IMR-90 (cell line): ENCODE measurements around the gene GFI1. TPM values are rescaled to one million over a fixed set of nuclear protein-coding genes. Genes with fewer than 3 reads are reported as not detected.

Source experiments
- ATAC-seq: fragments of 200-7000 bp; cut with Tn5 transposase; 2 replicates; pipeline ENCODE4 v1.9.1; 2020; ENCODE audit warnings: low read depth, mild to moderate bottlenecking, moderate library complexity
- BruUV-seq: library from RNA; stranded (reverse); fragments of 400-500 nt; replicated peaks from 2 replicates; lab custom pipeline; 2021; lab: Mats Ljungman, UMichigan
- CTCF ChIA-PET: fragments of 300-600 bp; formaldehyde crosslinking; extraction: SDS; loops from one replicate; lab custom pipeline; 2021; ENCODE audit warnings: antibody characterized with exemption; lab: Yijun Ruan, JAX
- POLR2A ChIA-PET: fragments of 300-600 bp; sonication (Branson Sonifier 250); formaldehyde crosslinking; loops from one replicate; lab custom pipeline; 2022; ENCODE audit warnings: antibody characterized with exemption; ENCODE audit not compliant: unreplicated experiment; lab: Charles Lee
- DNase-seq: peaks from one replicate; pipeline ENCODE4 v3.0.0; 2013
- H2AFZ ChIP-seq: replicated peaks from 2 replicates; pipeline ENCODE3; 2013; ENCODE audit warnings: low read length, mild to moderate bottlenecking; ENCODE audit not compliant: poor library complexity
- H2AK5ac ChIP-seq: 2 replicates; pipeline ENCODE4 v1.6.1; 2013; ENCODE audit warnings: low read depth, low read length, inconsistent platforms
- H2AK9ac ChIP-seq: replicated peaks from 2 replicates; pipeline ENCODE3; 2013; ENCODE audit warnings: mild to moderate bottlenecking, low read depth, low read length, moderate library complexity; ENCODE audit not compliant: poor library complexity
- H2BK120ac ChIP-seq: 2 replicates; pipeline ENCODE4 v1.6.1; 2013; ENCODE audit warnings: low read depth, low read length, inconsistent platforms
- H2BK15ac ChIP-seq: 3 replicates; pipeline ENCODE4 v1.6.1; 2013; ENCODE audit warnings: low read depth, low read length, inconsistent platforms
- H2BK20ac ChIP-seq: 2 replicates; pipeline ENCODE4 v1.6.1; 2013; ENCODE audit warnings: low read depth, mild to moderate bottlenecking, inconsistent platforms, low read length, moderate library complexity
- H2BK5ac ChIP-seq: 2 replicates; pipeline ENCODE4 v1.6.1; 2013; ENCODE audit warnings: mild to moderate bottlenecking, low read depth, low read length, inconsistent platforms; ENCODE audit not compliant: poor library complexity, severe bottlenecking
- H3K14ac ChIP-seq: replicated peaks from 2 replicates; pipeline ENCODE4 v1.6.1; 2013; ENCODE audit warnings: low read depth, low read length, inconsistent platforms
- H3K18ac ChIP-seq: 2 replicates; pipeline ENCODE4 v1.6.1; 2013; ENCODE audit warnings: low read depth, low read length, control low read depth
- H3K23ac ChIP-seq: 2 replicates; pipeline ENCODE4 v1.6.1; 2013; ENCODE audit warnings: low read depth, low read length, inconsistent platforms
- H3K27ac ChIP-seq: 2 replicates; pipeline ENCODE4 v1.5.1; 2013; ENCODE audit warnings: mild to moderate bottlenecking, control low read depth, low read length; ENCODE audit not compliant: insufficient read depth
- H3K27me3 ChIP-seq: 2 replicates; pipeline ENCODE4 v1.6.1; 2013; ENCODE audit warnings: low read length; ENCODE audit not compliant: control insufficient read depth, insufficient read depth
- H3K36me3 ChIP-seq: 2 replicates; pipeline ENCODE4 v1.6.1; 2013; ENCODE audit warnings: low read length, mixed read lengths; ENCODE audit not compliant: control insufficient read depth, insufficient read depth
- H3K4ac ChIP-seq: 2 replicates; pipeline ENCODE4 v1.6.1; 2013; ENCODE audit warnings: low read depth, low read length, inconsistent platforms
- H3K4me1 ChIP-seq: 2 replicates; pipeline ENCODE4 v1.6.1; 2013; ENCODE audit warnings: low read length, mixed read lengths; ENCODE audit not compliant: control insufficient read depth, insufficient read depth
- H3K4me2 ChIP-seq: 2 replicates; pipeline ENCODE4 v1.6.1; 2013; ENCODE audit warnings: low read depth, mild to moderate bottlenecking, control low read depth, low read length, moderate library complexity
- H3K4me3 ChIP-seq: 2 replicates; pipeline ENCODE4 v1.5.1; 2013; ENCODE audit warnings: low read depth, mild to moderate bottlenecking, control low read depth, low read length, moderate library complexity; ENCODE audit not compliant: insufficient read depth
- H3K56ac ChIP-seq: 2 replicates; pipeline ENCODE4 v1.6.1; 2013; ENCODE audit warnings: low read length, inconsistent platforms; ENCODE audit not compliant: insufficient read depth; ENCODE audit errors: extremely low read depth
- H3K79me1 ChIP-seq, 2 experiments: 2 replicates each; pipeline ENCODE4 v1.6.1; 2013; ENCODE audit warnings: low read length in 2 of 2, inconsistent platforms in 1 of 2, low read depth in 1 of 2
- H3K9ac ChIP-seq: 2 replicates; pipeline ENCODE4 v1.6.1; 2013; ENCODE audit warnings: low read depth, low read length, control low read depth
- H3K9me1 ChIP-seq: 2 replicates; pipeline ENCODE4 v1.6.1; 2013; ENCODE audit warnings: low read length, inconsistent platforms; ENCODE audit not compliant: insufficient read depth
- H3K9me3 ChIP-seq: 2 replicates; pipeline ENCODE4 v1.6.1; 2013; ENCODE audit warnings: low read length; ENCODE audit not compliant: control insufficient read depth, insufficient read depth
- H4K20me1 ChIP-seq: 2 replicates; pipeline ENCODE4 v1.6.1; 2013; ENCODE audit warnings: low read length, inconsistent platforms; ENCODE audit not compliant: insufficient read depth
- H4K5ac ChIP-seq: 2 replicates; pipeline ENCODE4 v1.6.1; 2013; ENCODE audit warnings: mild to moderate bottlenecking, low read depth, low read length, control low read depth
- H4K8ac ChIP-seq, 2 experiments: 2 replicates each; pipeline ENCODE4 v1.6.1; 2013; ENCODE audit warnings: low read depth in 2 of 2, low read length in 2 of 2, control low read depth in 1 of 2, inconsistent platforms in 1 of 2
- H4K91ac ChIP-seq: 2 replicates; pipeline ENCODE4 v1.6.1; 2013; ENCODE audit warnings: low read depth, low read length, inconsistent platforms; ENCODE audit not compliant: insufficient read depth
- BHLHE40 ChIP-seq: fragments of 150-350 bp; IDR thresholded peaks from 2 replicates; pipeline ENCODE4 v1.6.1; 2016; ENCODE audit warnings: mild to moderate bottlenecking, low read depth, low read length
- CEBPB ChIP-seq: IDR thresholded peaks from 2 replicates; pipeline ENCODE4 v1.6.1; 2012; ENCODE audit warnings: low read depth, low read length, improper control_type of control experiment
- CHD1 ChIP-seq: IDR thresholded peaks from 2 replicates; pipeline ENCODE4 v1.6.1; 2012; ENCODE audit warnings: low read depth, low read length, improper control_type of control experiment
- CTCF ChIP-seq: conservative IDR thresholded peaks from 2 replicates; pipeline ENCODE4 v1.5.1; 2012; ENCODE audit warnings: mild to moderate bottlenecking, low read depth, low read length, improper control_type of control experiment
- ELK1 ChIP-seq: fragments of 150-350 bp; IDR thresholded peaks from 2 replicates; pipeline ENCODE4 v1.6.1; 2016; ENCODE audit warnings: low read depth, mild to moderate bottlenecking, low read length, moderate library complexity, borderline replicate concordance
- FOS ChIP-seq: fragments of 150-350 bp; IDR thresholded peaks from 2 replicates; pipeline ENCODE4 v1.6.1; 2016; ENCODE audit warnings: low read depth, low read length
- MAFK ChIP-seq: IDR thresholded peaks from 2 replicates; pipeline ENCODE4 v1.6.1; 2012; ENCODE audit warnings: low read depth, low read length, improper control_type of control experiment
- MAZ ChIP-seq: IDR thresholded peaks from 2 replicates; pipeline ENCODE4 v1.6.1; 2012; ENCODE audit warnings: low read depth, mild to moderate bottlenecking, low read length, improper control_type of control experiment, moderate library complexity, borderline replicate concordance
- MXI1 ChIP-seq: IDR thresholded peaks from 2 replicates; pipeline ENCODE4 v1.6.1; 2012; ENCODE audit warnings: low read depth, mild to moderate bottlenecking, low read length, moderate library complexity, borderline replicate concordance
- NFE2L2 ChIP-seq: fragments of 150-350 bp; IDR thresholded peaks from 2 replicates; pipeline ENCODE4 v1.6.1; 2016; ENCODE audit warnings: low read depth, mild to moderate bottlenecking, low read length
- POLR2A ChIP-seq: IDR thresholded peaks from 2 replicates; pipeline ENCODE4 v1.6.1; 2012; ENCODE audit warnings: mild to moderate bottlenecking, low read depth, low read length
- RAD21 ChIP-seq: IDR thresholded peaks from 2 replicates; pipeline ENCODE4 v1.6.1; 2012; ENCODE audit warnings: low read length, improper control_type of control experiment
- RCOR1 ChIP-seq: IDR thresholded peaks from 2 replicates; pipeline ENCODE4 v1.6.1; 2012; ENCODE audit warnings: mild to moderate bottlenecking, low read length, improper control_type of control experiment; ENCODE audit not compliant: insufficient replicate concordance
- RFX5 ChIP-seq: IDR thresholded peaks from 2 replicates; pipeline ENCODE4 v1.8.0; 2012; ENCODE audit warnings: low read depth, mild to moderate bottlenecking, low read length, moderate library complexity
- SMC3 ChIP-seq: fragments of 150-350 bp; IDR thresholded peaks from 2 replicates; pipeline ENCODE4 v1.6.1; 2016; ENCODE audit warnings: low read depth, mild to moderate bottlenecking, antibody characterized with exemption, low read length, moderate library complexity
- USF2 ChIP-seq: fragments of 150-350 bp; IDR thresholded peaks from 2 replicates; pipeline ENCODE4 v1.6.1; 2017; ENCODE audit warnings: mild to moderate bottlenecking, antibody characterized with exemption, low read length, low read depth
- WGBS, 2 experiments: methylation state at CpG; one replicate each; pipeline versions ENCODE4 v1.1.5 to v1.1.7; 2013; ENCODE audit warnings: missing lambda C conversion rate in 2 of 2; ENCODE audit not compliant: insufficient read length in 1 of 2; ENCODE audit errors: extremely low coverage in 2 of 2; 5-methylcytosine and 5-hydroxymethylcytosine counted together
- dilution Hi-C: fragments of 300-500 bp; cut with HindIII; formaldehyde crosslinking; loops from one replicate; pipeline ENCODE4 v1.14.3; 2018; ENCODE audit warnings: low sequenced_read_pairs; ENCODE audit not compliant: unreplicated experiment
- in situ Hi-C: fragments of 300-500 bp; cut with MboI; formaldehyde crosslinking; loops from 3 replicates; pipeline ENCODE4 v1.14.3; 2019; ENCODE audit warnings: low sequenced_read_pairs, inconsistent platforms, mixed read lengths
- intact Hi-C: fragments of 100-400 bp; cut with micrococcal nuclease; formaldehyde crosslinking; loops from 2 replicates; pipeline ENCODE4 v1.10.0; 2022
- polyA plus RNA-seq, 3 experiments: library from polyadenylated mRNA; depleted of rRNA; stranded (reverse); fragments of >200 nt; gene quantifications; 2 replicates each; pipeline ENCODE4 v1.2.3, GENCODE V29; 2012; ENCODE audit warnings: low replicate concordance in 1 of 3
- total RNA-seq: library from RNA; depleted of rRNA; stranded (reverse); fragments of >200 nt; gene quantifications from 2 replicates; pipeline ENCODE4 v1.2.3, GENCODE V29; 2012

GFI1 gene
- total and polyA plus RNA-seq, 2 of the 4 experiments (the other 2 are of a cell fraction), result under 0.01 to 0.21 TPM

GRCh38 chr1:92444351-92444750, 42.4 kb downstream of the GFI1 start:
- Histone ChIP-seq H4K91ac (peak overlapping the region; percentile 38; the same call in 1 of the 2 replicates), H3K4me1 (peaks cover 12% of the 10 kb centered on the region), H2BK120ac (peak overlapping the region; percentile 75), H3K79me1 (no peaks in the 10 kb centered on the region), H3K36me3 (no peaks in the 10 kb centered on the region), H2AFZ (peak overlapping the region; percentile 80), H3K23ac (peak overlapping the region; percentile 56; the same call in 1 of the 2 replicates), H3K27ac (0 out of 2 replicates have a peak overlapping the region, but pooled peaks have one; percentile 7), H2BK5ac (peak overlapping the region; percentile 10), H3K18ac (no peak overlapping the region), H3K14ac (peak overlapping the region; percentile 81), H3K9me1 (peaks cover 13% of the 10 kb centered on the region), H4K20me1 (no peaks in the 10 kb centered on the region), H3K4me2 (no peak overlapping the region), H3K9ac (no peak overlapping the region), H4K5ac (no peak overlapping the region), H3K56ac (no peak overlapping the region), H3K9me3 (no peaks in the 10 kb centered on the region), H2AK9ac (peak overlapping the region; percentile 62), H3K4ac (peak overlapping the region; percentile 33; the same call in 1 of the 2 replicates), H3K4me3 (no peak overlapping the region), H2AK5ac (peak overlapping the region; percentile 35; the same call in 1 of the 2 replicates), H2BK20ac (peak overlapping the region; percentile 64), H2BK15ac (peak overlapping the region; percentile 66; the same call in 2 of the 3 replicates), H4K8ac (peak overlapping the region; percentile 11 to 65; a peak in 2 of 4 replicates), H3K27me3 (no peaks in the 10 kb centered on the region)
- peak; percentile 63 for DNase-seq
- in situ Hi-C loops (no loop called here), intact Hi-C loops (no loop called here), dilution Hi-C loops (no loop called here)
- ATAC-seq, result peak; percentile 52; the same call in 1 of the 2 replicates
- no TSS peak for BruUV-seq
- CTCF ChIA-PET, result no interaction called here
- WGBS, 2 experiments, result 71% methylated on average over 1 of the region's 1 CpG; no CpG with 5 or more reads in 1 of the 2 experiments
- TF ChIP-seq BHLHE40, result no peak
- TF ChIP-seq CHD1, result no peak
- TF ChIP-seq RAD21, result no peak
- TF ChIP-seq USF2, result no peak
- no peak for TF ChIP-seq FOS
- no peak for TF ChIP-seq POLR2A
- TF ChIP-seq MAZ, result no peak
- TF ChIP-seq RFX5, result no peak
- no peak for TF ChIP-seq SMC3
- no peak for TF ChIP-seq ELK1
- no peak for TF ChIP-seq MAFK
- TF ChIP-seq NFE2L2, result no peak
- TF ChIP-seq MXI1, result no peak
- no peak for TF ChIP-seq RCOR1
- no peak for TF ChIP-seq CTCF
- TF ChIP-seq CEBPB, result no peak
- POLR2A ChIA-PET, result no interaction called here
